NCI-H146 treated with DMSO at 0.1 percent for 48 hours (cell line): ENCODE measurements around the gene DNAAF5.

Experiments
- DNase-seq: peaks from one replicate; lab custom pipeline; 2025; ENCODE audit not compliant: unreplicated experiment; lab: John Stamatoyannopoulos, UW

The DNAAF5 gene

DNA sequence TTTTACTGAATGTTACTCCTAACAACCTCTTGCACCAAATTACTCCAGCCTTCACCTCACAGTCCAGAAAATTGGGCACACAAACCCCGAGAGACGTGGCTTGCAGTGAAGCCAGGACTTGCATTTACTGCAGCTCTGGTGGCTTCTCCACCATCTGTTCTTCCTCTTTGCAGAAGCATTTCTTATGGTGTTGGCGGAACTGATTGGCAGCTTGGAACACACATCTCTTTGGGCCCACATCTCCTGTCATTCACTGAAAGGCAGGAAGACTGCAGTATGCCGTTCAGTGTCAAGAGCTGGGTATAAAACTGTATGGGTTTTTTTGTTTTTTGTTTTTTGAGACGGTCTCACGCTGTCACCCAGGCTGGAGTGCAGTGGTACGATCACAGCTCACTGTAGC is 38.9 kb downstream of the DNAAF5 start:
- DNase-seq, result no peak

DNA sequence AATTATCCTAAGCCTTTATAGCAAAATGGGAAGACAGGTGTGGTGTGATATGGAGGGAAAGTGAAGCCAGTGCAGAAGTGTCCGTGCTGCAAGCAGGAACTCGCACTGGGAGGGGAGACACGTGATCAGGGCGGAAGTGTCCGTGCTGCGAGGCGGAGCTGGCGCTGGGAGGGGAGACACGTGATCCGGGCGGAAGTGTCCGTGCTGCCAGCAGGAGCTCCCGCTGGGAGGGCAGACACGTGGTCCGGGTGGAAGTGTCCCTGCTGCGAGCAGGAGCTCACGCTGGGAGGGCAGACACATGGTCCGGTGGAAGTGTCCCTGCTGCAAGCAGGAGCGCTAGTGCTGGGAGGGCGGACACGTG is 41.1 kb downstream of the DNAAF5 start:
- DNase-seq, result no peak

DNA sequence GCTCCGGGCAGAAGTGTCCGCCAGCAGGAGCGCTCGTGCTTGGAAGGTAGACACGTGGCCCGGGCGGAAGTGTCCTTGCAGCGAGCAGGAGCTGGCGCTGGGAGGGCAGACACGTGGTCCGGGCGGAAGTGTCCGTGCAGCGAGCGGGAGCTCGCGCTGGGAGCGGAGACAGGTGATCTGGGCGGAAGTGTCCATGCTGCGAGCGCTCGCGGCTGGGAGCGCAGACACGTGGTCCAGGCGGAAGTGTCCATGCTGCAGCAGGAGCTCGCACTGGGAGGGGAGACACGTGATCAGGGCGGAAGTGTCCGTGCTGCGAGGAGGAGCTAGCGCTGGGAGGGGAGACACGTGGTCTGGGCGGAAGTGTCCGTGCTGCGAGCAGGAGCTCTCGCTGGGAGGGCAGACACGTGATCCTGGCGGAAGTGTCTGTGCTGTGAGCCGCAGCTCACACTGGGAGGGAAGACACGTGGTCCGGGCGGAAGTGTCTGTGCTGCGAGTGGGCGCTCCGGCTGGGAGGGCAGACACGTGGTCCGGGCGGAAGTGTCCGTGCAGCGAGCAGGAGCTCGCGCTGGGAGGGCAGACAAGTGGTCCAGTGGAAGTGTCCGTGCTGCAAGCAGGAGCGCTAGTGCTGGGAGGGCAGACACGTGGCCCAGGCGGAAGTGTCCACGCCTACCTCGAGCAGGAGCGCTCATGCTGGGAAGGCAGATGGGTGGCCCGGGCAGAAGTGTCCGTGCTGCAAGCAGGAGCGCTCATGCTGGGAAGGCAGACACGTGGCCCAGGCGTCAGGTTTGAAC is 41.6 kb downstream of the DNAAF5 start:
- DNase-seq, result no peak

DNA sequence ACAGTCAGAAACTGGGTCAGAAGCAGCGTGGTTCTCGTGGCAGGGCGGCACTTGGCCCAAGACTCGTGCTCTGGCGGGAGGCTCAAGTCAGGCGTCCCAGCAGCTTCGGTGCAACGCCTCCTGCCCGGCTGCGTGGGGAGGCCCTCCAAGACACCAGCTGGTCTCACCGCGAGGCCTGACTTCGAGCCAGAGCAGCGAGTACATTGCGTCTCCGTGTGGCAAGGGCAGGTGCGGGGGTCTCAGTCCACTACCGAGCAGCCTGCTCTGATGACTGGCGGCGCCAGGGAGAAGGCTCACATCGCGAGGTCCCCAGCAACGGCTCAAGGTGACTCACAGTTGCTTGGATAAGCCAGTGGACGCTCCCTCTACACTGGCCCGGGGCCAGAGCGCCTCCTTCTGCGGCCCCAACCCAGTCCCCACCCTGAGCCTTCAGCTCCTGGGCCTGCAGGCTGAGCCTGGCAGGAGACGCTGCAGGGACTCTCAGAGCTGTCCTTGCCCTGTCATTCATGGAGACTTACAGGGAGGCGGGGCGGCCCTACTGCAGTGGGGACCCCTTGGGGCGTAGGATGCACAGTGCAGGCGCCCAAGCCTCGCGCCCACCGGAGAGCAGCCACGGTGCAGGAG is 42.5 kb downstream of the DNAAF5 start:
- no peak for DNase-seq

DNA sequence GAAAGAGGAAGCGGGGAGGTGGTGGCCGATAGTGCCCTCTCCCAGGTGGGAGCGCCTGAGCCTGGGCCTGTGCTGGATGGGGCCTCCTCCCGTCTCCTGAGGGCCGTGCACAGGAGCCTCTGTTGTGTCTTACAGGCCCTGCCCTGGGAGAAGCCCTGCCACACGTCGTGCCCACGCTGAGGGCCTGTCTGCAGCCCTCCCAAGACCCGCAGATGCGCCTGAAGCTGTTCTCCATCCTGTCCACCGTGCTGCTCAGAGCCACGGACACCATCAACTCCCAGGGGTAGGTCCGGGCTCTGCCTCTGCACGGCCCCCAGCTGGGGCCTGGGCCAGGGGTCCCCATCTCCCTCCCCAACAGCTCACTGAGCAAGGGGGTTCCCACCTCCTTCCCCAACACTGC is 43.8 kb downstream of the DNAAF5 start:
- no peak for DNase-seq

DNA sequence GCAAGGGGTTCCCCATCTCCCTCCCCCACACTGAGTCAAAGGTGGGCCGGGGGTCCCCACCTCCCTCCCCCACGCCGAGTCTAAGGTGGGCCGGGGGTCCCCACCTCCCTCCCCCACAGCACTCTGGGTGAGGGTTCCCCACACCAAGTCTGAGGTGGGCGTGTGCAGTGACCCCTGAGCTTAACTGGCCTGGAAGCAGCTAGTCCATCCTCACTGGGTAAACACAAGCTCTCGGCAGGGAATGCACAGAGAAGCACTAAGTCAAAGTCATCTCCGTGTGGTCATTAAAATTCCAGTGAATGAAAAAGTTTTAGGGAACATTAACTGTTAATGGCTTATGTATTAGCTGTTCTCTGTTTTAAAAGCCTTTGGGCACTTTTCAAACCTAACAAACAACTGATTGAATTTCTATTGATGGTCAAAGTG is 44.3 kb downstream of the DNAAF5 start:
- no peak for DNase-seq

DNA sequence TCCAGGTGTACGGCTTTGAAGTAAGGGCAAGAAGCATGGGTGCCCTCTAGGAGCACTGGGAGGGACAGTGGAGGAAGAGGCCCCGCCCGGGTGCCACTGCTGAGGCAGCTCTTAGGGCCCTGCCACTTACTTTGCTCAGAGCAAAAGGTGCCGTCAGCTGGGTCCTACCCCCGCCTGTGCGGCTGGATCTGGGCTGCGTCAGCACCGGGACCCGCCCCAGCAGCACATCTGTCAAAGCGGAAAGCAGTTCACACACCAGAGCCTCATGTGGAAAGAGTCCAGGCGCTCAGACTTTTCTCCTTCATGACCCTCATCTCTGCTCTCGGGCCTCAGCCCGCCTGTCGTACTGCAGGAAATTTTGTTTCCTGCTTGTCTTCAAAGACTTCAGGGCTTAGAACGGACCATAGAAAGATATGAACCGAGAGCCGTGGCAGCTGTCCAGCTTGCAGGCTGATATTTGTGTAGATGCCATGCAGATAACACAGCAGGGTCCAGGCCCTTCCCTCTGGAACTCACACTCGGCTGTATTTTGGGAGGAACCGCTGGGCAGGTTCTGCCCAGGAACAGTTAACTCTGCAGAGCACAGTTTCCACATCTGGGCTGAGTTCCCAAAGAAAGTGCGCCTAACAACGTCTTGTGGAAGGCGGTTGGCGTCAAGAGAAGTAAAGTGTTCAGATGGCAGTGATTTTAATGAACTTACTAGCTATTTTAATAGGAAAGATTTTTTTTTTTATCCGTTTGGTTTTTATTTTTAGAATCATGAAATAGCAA is 44.9 kb downstream of the DNAAF5 start:
- no peak for DNase-seq

DNA sequence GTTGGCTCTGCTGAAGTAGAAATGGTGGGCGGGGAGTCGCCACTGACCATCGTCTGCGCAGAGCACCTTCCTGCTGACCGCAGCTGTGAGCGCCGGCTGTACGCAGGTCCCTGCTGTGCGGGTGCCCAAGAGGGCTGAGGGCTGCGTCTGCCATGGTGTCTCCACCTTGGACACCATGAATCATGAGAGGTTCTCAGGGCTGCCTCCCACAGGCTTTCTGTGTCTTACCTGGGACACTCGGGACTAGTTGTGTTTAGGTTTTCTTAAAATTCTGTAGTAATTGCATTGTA is 45.5 kb downstream of the DNAAF5 start:
- no peak for DNase-seq

DNA sequence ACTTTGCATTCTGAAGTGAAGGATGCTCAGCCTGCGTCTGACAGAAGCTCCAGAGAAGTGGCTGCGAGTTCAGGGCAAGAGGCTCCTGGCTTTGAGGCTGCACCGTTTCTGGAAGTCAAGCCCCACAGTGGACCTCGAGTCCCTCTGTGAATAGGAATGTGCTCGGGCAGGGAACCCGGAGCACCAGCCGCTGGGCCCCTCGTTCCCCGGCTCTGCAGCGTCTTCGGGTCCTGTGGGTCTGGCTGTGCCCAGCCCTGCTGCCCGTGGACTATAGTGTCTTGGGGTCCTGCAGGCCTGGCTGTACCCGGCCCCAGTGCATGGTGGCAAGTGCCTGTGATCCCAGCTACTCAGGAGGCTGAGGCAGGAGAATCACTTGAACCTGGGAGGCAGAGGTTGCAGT is 45.9 kb downstream of the DNAAF5 start:
- DNase-seq, result no peak

DNA sequence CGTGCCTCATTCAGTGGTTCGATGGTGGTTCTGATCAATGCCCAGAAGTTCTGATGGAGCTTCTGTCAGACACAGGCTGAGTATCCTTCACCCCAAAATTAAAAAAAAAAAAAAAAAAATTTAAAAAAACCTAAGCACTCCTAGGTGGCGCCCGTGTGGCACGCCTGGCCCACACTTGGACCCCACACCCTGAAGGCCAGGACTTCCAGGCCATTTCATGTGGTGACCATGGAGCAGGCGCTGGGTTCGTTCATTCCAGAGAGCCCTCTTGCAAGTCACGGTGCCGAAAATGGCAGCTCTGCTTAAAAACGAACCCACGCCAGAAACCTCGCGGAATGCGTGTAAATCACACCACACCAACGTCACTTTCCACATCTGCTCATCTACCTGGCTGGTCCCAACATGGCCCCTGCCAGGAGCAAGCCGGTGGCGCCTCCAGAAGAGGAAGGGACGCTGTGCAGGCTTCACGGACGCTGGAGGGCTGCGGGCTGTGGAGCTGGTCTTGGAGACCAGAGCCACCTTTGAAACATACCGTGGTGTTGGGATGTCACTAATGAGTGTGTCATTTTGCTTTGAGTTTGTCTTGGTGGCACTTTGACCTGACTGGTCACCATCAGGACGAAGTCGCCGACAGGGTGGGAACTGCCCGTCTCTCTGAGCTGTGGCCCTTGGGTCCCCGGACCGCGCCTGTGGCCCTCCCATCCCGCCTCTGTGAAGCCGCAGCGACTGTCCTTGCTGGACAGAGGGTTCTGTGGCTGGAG is 46.5 kb downstream of the DNAAF5 start:
- no peak for DNase-seq

DNA sequence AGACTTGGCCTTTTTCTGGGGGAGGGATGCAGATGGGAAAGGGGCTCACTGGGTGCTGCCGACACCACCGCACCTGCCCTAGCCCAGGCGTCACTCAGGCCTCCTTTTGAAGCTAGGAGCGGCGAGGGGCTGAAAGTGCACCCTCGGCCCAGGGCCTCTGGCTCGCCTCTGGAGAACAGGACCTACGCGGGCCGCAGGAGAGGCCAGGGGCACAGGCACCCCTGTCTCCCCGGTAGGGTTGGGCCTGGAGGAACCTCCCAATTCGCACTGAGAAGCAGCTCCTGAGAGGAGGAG is 47.1 kb downstream of the DNAAF5 start:
- DNase-seq, result no peak

DNA sequence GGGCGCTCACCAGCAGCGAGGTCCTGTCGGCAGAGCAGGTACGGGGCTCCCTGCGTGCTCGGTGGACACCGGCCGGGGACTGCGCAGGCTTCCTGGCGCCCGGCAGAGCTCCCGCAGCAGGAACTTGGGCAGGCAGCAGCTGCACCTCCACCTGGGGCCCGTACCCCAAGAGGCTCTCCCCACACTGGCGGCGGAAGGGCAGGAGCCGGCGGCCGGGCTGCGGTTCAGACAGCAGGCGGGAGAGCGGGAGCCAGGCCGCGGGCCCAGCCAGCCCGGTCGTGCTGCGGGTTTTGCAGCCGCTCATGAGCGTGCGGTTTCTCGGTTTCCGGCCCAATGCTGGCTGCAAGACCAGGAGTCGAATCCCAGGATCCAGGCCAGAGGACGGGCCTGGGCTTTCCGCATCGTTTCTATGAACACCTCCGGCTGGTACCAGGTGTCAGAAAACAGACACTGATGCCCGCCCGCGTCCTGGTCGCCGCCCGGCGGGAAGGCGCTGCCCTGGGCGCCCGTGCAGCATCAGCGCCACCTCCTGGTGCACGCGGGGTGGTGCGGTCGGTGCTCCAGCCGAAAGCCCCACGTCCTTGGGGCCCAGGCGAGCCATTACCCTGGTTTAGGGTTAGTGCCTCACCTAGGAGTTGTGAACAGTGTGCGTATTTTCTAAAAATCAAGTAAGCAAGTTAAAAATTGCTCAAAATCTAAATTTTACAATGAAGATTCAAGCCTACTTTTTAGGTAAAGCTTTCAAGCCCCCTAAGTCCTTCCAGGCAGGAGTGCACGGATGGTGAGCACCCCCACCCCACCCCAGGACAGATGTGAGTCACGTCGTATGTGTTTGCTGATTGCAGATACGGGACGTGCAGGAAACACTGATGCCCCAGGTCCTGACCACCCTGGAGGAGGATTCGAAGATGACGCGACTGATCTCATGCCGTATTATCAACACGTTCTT is 47.9 kb downstream of the DNAAF5 start:
- DNase-seq, result no peak

DNA sequence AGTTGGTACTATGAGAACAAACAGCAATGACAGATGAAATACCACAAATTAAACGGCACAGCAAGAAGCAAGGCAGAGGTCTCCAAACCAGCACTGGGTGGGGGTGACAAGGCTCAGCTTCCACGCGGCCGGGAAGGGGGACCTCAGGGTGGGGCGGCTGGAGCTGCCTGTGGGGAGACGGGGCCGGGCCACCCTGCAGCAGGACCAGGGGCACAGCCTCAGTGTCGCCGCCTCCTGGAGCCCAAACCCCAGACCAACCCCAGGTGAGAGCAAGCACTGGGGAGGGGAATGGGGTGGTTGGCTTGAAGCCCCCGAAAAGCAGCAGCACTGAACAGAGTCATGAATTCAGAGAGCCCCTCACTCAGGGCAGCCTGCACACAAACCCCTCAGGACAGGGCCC is 49.9 kb downstream of the DNAAF5 start:
- no peak for DNase-seq

DNA sequence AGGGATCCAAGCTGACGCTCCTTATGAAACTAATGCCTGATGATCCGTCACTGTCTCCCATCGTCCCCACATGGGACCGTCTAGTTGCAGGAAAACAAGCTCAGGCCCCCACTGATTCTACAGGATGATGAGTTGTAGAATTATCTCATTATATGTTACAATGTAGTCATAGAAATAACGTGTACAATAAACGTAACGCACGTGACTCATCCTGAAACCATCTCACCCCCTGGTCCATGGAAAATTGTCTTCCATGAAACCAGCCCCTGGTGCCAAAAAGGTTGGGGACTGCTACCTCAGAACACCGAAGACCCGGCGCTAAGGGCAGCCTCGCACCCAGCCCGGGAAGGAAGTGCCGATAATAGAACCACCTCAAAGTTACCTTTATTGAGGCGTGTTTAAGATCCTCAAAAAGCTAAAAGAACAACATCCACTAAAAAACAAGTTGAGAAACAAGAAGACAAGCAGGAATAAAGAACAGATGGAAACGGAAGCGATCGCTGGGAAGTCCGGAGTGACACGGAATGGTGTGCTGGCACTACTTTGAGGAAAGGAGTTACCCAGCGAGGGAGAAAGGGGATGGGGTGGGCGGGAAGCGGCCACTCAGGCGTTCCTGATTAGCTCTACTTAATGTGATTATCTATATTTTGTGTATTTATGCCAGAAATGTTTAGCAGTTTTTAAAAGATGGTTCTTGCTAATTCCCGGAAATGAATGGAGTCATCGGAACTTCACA is 50.7 kb downstream of the DNAAF5 start:
- DNase-seq, result no peak

DNA sequence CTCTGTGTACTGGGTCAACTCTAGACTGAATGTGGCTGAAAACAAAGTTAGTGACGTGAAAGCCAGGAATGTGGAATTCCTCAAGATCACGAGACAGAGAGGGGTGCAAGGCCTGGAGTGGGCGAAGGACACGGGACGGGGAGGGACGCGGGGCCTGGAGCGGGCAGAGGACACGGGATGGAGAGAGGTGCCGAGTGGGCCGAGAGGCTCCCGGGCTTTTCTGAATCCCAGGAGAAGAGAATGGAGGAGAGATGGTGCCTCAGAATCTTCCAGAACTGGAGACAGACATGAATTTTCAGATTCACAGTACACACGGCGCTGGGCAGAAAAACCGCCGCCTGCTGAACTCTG is 51.2 kb downstream of the DNAAF5 start:
- no peak for DNase-seq

DNA sequence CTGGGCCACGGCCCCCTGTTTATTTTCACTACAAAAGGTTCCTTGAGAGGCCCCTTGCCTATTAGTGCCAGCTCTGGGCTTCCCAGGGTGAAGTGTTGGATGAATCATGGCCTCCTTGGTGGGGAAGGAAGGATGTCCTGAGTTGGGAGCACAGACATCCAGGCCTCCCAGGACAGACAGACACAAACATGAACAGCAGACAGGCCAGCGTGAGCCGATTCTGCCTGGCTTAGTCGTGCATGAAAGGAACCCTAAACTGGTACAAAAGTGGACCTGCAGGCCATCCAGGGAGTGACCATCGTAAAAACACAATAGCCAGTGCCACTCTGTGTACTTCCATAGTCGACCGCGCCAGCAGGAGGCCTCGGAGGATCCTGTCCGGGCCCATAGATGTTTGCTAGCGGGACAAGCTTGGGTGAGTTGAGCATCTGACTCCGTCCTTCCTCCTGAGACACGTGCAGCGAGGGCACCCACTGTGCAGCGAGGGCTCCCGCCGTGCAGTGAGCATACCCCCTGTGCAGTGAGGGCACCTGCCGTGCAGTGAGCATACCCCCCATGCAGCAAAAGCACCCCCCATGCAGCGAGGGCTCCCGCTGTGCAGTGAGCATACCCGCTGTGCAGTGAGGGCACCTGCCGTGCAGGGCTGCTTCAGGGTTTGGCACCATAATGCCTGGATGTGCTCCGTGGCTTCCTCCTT is 51.9 kb downstream of the DNAAF5 start:
- DNase-seq, result no peak

DNA sequence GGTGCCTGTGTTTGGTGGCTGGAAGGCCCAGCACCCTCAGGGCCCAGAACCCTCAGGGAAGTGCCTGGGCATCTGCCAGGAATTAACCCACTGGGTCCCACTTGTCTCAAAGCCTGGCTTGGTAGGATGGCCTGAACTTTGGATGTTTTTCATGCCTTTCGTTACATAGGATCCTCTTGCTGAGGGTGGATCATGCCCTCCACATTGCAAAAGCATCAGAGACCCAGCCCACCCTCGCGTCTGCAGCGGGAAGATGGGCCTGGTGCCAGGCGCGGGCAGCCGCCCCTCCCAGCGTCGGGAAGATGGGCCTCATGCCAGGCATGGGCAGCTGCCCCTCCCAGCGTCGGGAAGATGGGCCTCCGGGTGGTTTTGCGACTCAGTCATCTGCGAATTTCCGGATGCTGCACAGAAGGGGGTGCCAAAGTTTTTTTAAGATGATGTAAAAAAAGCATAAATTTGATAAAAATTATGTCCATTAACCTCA is 52.5 kb downstream of the DNAAF5 start:
- no peak for DNase-seq

DNA sequence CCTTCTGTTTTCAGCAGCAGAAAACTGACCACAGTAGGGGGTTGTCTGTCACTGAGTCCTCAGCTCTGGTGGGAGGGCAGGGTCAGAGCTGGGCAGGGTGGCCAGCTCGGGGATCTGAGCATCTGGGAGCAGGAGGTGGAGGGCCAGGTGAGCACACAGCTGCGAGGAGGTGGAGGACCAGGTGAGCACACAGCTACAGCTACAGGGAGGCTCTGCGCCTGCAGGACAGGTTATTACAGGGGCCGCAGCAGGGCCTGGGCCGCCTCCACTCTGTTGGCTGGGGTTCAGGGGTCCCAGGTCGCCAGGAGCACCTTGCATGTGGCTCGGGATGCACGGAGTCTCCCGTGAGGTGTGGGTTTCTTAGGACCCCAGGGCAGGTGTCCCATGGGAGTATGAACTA is 53.0 kb downstream of the DNAAF5 start:
- no peak for DNase-seq

DNA sequence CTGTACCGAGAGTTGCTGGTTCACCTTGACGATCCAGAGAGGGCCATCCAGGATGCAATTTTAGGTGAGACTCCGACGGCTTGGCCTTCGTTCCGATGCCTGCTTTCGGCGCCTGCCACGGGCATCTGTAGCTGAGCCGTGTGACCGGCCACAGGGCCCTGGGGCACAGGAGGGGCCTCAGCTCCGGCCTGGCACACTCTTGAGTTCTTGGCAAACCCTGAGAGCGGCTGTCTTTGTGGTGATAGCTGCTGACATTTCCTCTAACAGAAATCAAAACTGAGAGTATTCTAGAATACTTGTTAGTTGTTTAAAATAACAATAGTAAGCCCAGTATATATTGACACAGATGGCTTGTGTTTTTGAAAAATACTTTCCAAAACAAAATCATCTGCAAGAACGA is 53.6 kb downstream of the DNAAF5 start:
- no peak for DNase-seq
